Kidney (tissue), 14 donors: ENCODE data around the gene NRXN2. TPM values are rescaled to one million over a fixed set of nuclear protein-coding genes. Genes with fewer than 3 reads are reported as not detected.

Experiments
- DNase-seq, 5 donors: peaks; one replicate each; pipeline ENCODE4 v3.0.0-alpha.2; 2013 to 2020
- FAIRE-seq: peaks from 2 replicates; lab custom pipeline; 2012; peaks lifted over from hg19 to GRCh38; lab: Jason Lieb, UNC
- H3K27ac ChIP-seq, 2 donors: one replicate each; pipeline ENCODE4 v1.7.0; 2013; ENCODE audit warnings: low read depth in 2 of 2, low read length in 2 of 2, inconsistent platforms in 1 of 2
- H3K27me3 ChIP-seq: one replicate; pipeline ENCODE4 v1.7.1; 2013; ENCODE audit warnings: low read length, inconsistent platforms; ENCODE audit not compliant: control insufficient read depth, insufficient read depth
- H3K36me3 ChIP-seq, 3 donors: one replicate each; pipeline versions ENCODE4 v1.7.0 to v1.7.1; 2013; ENCODE audit warnings: low read length in 3 of 3, control low read depth in 1 of 3, inconsistent platforms in 1 of 3; ENCODE audit not compliant: insufficient read depth in 3 of 3, control insufficient read depth in 2 of 3
- H3K4me1 ChIP-seq, 3 donors: one replicate each; pipeline versions ENCODE4 v1.7.0 to v1.7.1; 2013; ENCODE audit warnings: low read length in 3 of 3, inconsistent platforms in 1 of 3, low read depth in 1 of 3; ENCODE audit not compliant: control insufficient read depth in 2 of 3, insufficient read depth in 2 of 3
- H3K4me3 ChIP-seq, 3 donors: one replicate each; pipeline versions ENCODE4 v1.7.0 to v1.8.1; 2013; ENCODE audit warnings: low read length in 3 of 3, control low read depth in 1 of 3, inconsistent platforms in 1 of 3
- H3K9ac ChIP-seq, 3 donors: one replicate each; pipeline versions ENCODE4 v1.7.0 to v1.7.1; 2013; ENCODE audit warnings: low read length in 3 of 3, control low read depth in 1 of 3, inconsistent platforms in 1 of 3
- H3K9me3 ChIP-seq, 3 donors: one replicate each; pipeline versions ENCODE4 v1.7.0 to v1.7.1; 2013; ENCODE audit warnings: low read length in 3 of 3, control low read depth in 1 of 3, inconsistent platforms in 1 of 3; ENCODE audit not compliant: control insufficient read depth in 2 of 3, insufficient read depth in 1 of 3
- CTCF ChIP-seq: IDR thresholded peaks from 3 replicates; pipeline ENCODE4 v1.5.1; 2012; ENCODE audit warnings: mild to moderate bottlenecking, moderate library complexity, borderline replicate concordance; ENCODE audit not compliant: insufficient read depth; ENCODE audit errors: extremely low read depth
- intact Hi-C: fragments of 100-400 bp; cut with DNase I; formaldehyde crosslinking; loops from one replicate; pipeline ENCODE4 v1.11.1; 2022
- polyA plus RNA-seq: library from polyadenylated mRNA; stranded (reverse); fragments of 350-450 nt; fragmentation: Illumina TruSeq; extraction: RNeasy Lipid Tissue Mini Kit (QIAGEN cat#74804); gene quantifications from one replicate; pipeline ENCODE4 v1.2.3, GENCODE V29; 2014; ENCODE audit warnings: low read depth, low replicate concordance; ENCODE audit not compliant: insufficient read depth
- total RNA-seq: library from RNA; stranded (reverse); fragmentation: NEBNext Ultra II Directional; extraction: Animal tissue kit (Norgen Biotek cat#: 25700); gene quantifications from one replicate; pipeline ENCODE4 v1.2.1, GENCODE V29; 2021
- donor health status: control.
- donor health status: control.
- donor health status: control.
- donor health status: control.
- donor health status: control.
- donor health status: DM: yes; HTN: yes; CAD: no.
- donor health status: Normal renal cell carcinoma (clear cell type).

Gene NRXN2
- total and polyA plus RNA-seq, 2 donors from 2014 or later = 13.3 to 22.0 TPM

GRCh38 chr11:64629796-64630562, 93.0 kb downstream of the NRXN2 start:
- FAIRE-seq = no peak
- Histone ChIP-seq H3K9ac (no peak overlapping the region), H3K4me3 (no peak overlapping the region), H3K36me3 (no peaks in the 10 kb centered on the region), H3K27me3 (no peaks in the 10 kb centered on the region), H3K27ac (no peak overlapping the region), H3K4me1 (no peaks in the 10 kb centered on the region), H3K9me3 (no peaks in the 10 kb centered on the region)
- peak in 4 of 5 donors; percentile 33 to 79 (median 46) for DNase-seq
- no peak for TF ChIP-seq CTCF
- intact Hi-C loops = no loop called here

- Histone ChIP-seq H3K4me1 (no peaks in the 10 kb centered on the region), H3K9me3 (no peaks in the 10 kb centered on the region), H3K27me3 (no peaks in the 10 kb centered on the region), H3K36me3 (no peaks in the 10 kb centered on the region), H3K9ac (no peak overlapping the region), H3K27ac (no peak overlapping the region), H3K4me3 (no peak overlapping the region)
- no peak for TF ChIP-seq CTCF
- no peak for FAIRE-seq
- no peak for DNase-seq
- intact Hi-C loops = no loop called here
These were observed 93.9 kb downstream of the NRXN2 start for GRCh38 chr11:64629103-64629502.

- Histone ChIP-seq H3K27ac (no peak overlapping the region), H3K36me3 (no peaks in the 10 kb centered on the region), H3K9me3 (no peaks in the 10 kb centered on the region), H3K4me3 (no peak overlapping the region), H3K9ac (no peak overlapping the region), H3K27me3 (no peaks in the 10 kb centered on the region), H3K4me1 (no peaks in the 10 kb centered on the region)
- no peak for TF ChIP-seq CTCF
- DNase-seq = no peak
- FAIRE-seq = no peak
- intact Hi-C loops = no loop called here
These were observed 94.4 kb downstream of the NRXN2 start for GRCh38 chr11:64628596-64628995.

- peak in 3 of 5 donors; percentile 71 to 85 (median 82) for DNase-seq
- Histone ChIP-seq H3K4me3 (no peak overlapping the region), H3K27ac (no peak overlapping the region), H3K9me3 (no peaks in the 10 kb centered on the region), H3K9ac (no peak overlapping the region), H3K4me1 (no peaks in the 10 kb centered on the region), H3K36me3 (no peaks in the 10 kb centered on the region), H3K27me3 (no peaks in the 10 kb centered on the region)
- no peak for FAIRE-seq
- intact Hi-C loops = no loop called here
- no peak for TF ChIP-seq CTCF
These were observed 95.6 kb downstream of the NRXN2 start for GRCh38 chr11:64627371-64627770.
